Measurements from ENCODE around the gene DNAJB9. TPM values are rescaled to one million over a fixed set of nuclear protein-coding genes. Genes with fewer than 3 reads are reported as not detected.
"Not testable (repeated sequence)": the region's sequence is repeated elsewhere in the genome, so short reads cannot be mapped to it uniquely, and the experiment has no call there.

The DNAJB9 gene
- total RNA-seq, 1 donor from 2014 or later: 23.6 TPM

GRCh38 chr7:108541478-108541877, 28.2 kb upstream of the DNAJB9 start:
- ATAC-seq (no peak), DNase-seq (no peak)
- no peak for TF ChIP-seq CTCF (IDR thresholded peaks at IDR 0.05)
- no peaks in the 10 kb centered on the region for H3K9me3 ChIP-seq
- H3K27ac ChIP-seq: no peak overlapping the region
- intact Hi-C loops (cut with DNase I): no loop called here
- H3K27me3 ChIP-seq (ENCODE audit: low read depth): no peaks in the 10 kb centered on the region
- H3K4me3 ChIP-seq: no peak overlapping the region
- H3K4me1 ChIP-seq: no peaks in the 10 kb centered on the region
- H3K36me3 ChIP-seq: no peaks in the 10 kb centered on the region

GRCh38 chr7:108548141-108548896, 21.4 kb upstream of the DNAJB9 start:
- H3K27me3 ChIP-seq (ENCODE audit: low read depth); H3K4me3 ChIP-seq; intact Hi-C loops (cut with DNase I); ATAC-seq; H3K36me3 ChIP-seq; DNase-seq; H3K4me1 ChIP-seq; H3K9me3 ChIP-seq; H3K27ac ChIP-seq: not testable (repeated sequence)

GRCh38 chr7:108556665-108557064, 13.0 kb upstream of the DNAJB9 start:
- H3K4me1 ChIP-seq; DNase-seq; H3K27me3 ChIP-seq (ENCODE audit: low read depth); H3K9me3 ChIP-seq; ATAC-seq; H3K36me3 ChIP-seq; H3K27ac ChIP-seq; intact Hi-C loops (cut with DNase I); H3K4me3 ChIP-seq: not testable (repeated sequence)

GRCh38 chr7:108557191-108557590, 12.5 kb upstream of the DNAJB9 start:
- ATAC-seq: no peak
- no peak for TF ChIP-seq CTCF (IDR thresholded peaks at IDR 0.05)
- Histone ChIP-seq H3K4me3 (no peak overlapping the region), H3K27ac (no peak overlapping the region), H3K36me3 (no peaks in the 10 kb centered on the region), H3K4me1 (no peaks in the 10 kb centered on the region), H3K9me3 (peaks cover 9% of the 10 kb centered on the region), H3K27me3 (ENCODE audit: low read depth) (no peaks in the 10 kb centered on the region)
- DNase-seq: no peak
- intact Hi-C loops (cut with DNase I): no loop called here

GRCh38 chr7:108557617-108558016, 12.1 kb upstream of the DNAJB9 start:
- DNase-seq (no peak), ATAC-seq (no peak)
- H3K9me3 ChIP-seq: peaks cover 9% of the 10 kb centered on the region
- no peak for TF ChIP-seq CTCF (IDR thresholded peaks at IDR 0.05)
- H3K27ac ChIP-seq: no peak overlapping the region
- no peaks in the 10 kb centered on the region for H3K36me3 ChIP-seq
- intact Hi-C loops (cut with DNase I): no loop called here
- no peak overlapping the region for H3K4me3 ChIP-seq
- no peaks in the 10 kb centered on the region for H3K4me1 ChIP-seq
- H3K27me3 ChIP-seq (ENCODE audit: low read depth): no peaks in the 10 kb centered on the region

- no peaks in the 10 kb centered on the region for H3K27me3 ChIP-seq (ENCODE audit: low read depth)
- no peak overlapping the region for H3K27ac ChIP-seq
- no peak for DNase-seq
- no peaks in the 10 kb centered on the region for H3K4me1 ChIP-seq
- no peak for TF ChIP-seq CTCF (IDR thresholded peaks at IDR 0.05)
- ATAC-seq: no peak
- peaks cover 9% of the 10 kb centered on the region for H3K9me3 ChIP-seq
- no peak overlapping the region for H3K4me3 ChIP-seq
- intact Hi-C loops (cut with DNase I): no loop called here
- peaks cover 2% of the 10 kb centered on the region for H3K36me3 ChIP-seq
Observed at GRCh38 chr7:108559253-108559652, 10.4 kb upstream of the DNAJB9 start.
